Measurements from ENCODE around the gene MED1.

DNA sequence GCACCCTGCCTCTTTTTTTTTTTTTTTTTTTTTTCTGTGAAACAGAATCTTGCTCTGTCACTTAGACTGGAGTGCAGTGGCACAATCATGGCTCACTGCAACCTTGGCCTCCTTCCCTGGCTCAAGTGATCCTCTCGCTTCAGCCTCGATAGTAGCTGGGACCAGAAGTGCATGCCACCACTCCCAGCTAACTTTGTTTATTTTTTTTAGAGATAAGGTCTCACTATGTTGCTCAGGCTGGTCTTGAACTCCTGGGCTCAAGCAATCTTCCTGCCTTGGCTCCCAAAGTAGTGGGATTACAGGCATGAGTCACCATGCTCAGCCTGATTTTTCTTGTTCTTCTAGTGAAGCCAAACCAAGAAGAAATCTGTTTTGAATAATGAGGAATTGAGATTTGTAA is 35.2 kb upstream of the MED1 start:
- TF ChIP-seq POLR2A (IDR thresholded peaks at IDR 0.05; ENCODE audit: low read depth, low read length) = no peak
- TF ChIP-seq, protein P1, sequence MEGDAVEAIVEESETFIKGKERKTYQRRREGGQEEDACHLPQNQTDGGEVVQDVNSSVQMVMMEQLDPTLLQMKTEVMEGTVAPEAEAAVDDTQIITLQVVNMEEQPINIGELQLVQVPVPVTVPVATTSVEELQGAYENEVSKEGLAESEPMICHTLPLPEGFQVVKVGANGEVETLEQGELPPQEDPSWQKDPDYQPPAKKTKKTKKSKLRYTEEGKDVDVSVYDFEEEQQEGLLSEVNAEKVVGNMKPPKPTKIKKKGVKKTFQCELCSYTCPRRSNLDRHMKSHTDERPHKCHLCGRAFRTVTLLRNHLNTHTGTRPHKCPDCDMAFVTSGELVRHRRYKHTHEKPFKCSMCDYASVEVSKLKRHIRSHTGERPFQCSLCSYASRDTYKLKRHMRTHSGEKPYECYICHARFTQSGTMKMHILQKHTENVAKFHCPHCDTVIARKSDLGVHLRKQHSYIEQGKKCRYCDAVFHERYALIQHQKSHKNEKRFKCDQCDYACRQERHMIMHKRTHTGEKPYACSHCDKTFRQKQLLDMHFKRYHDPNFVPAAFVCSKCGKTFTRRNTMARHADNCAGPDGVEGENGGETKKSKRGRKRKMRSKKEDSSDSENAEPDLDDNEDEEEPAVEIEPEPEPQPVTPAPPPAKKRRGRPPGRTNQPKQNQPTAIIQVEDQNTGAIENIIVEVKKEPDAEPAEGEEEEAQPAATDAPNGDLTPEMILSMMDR (conservative IDR thresholded peaks at IDR 0.05; ENCODE audit: low read depth, low read length) = no peak
- no peak for TF ChIP-seq RFX5 (IDR thresholded peaks at IDR 0.05; ENCODE audit: low read depth, low read length)
- TF ChIP-seq RAD21 (IDR thresholded peaks at IDR 0.05; ENCODE audit: low read length) = no peak
- peak; percentile 48; the same call in 1 of the 2 replicates for TF ChIP-seq FOS (IDR thresholded peaks at IDR 0.05; ENCODE audit: low read depth, low read length)
- TF ChIP-seq SMC3 (IDR thresholded peaks at IDR 0.05; ENCODE audit: low read depth, low read length) = no peak
- TF ChIP-seq MAZ (IDR thresholded peaks at IDR 0.05; ENCODE audit: borderline replicate concordance, low read depth, low read length) = no peak
- no peak for TF ChIP-seq CEBPB (IDR thresholded peaks at IDR 0.05; ENCODE audit: low read depth, low read length)
- no peak for TF ChIP-seq MAFK (IDR thresholded peaks at IDR 0.05; ENCODE audit: low read depth, low read length)
- no peak for TF ChIP-seq CHD1 (IDR thresholded peaks at IDR 0.05; ENCODE audit: low read depth, low read length)
- no peak for TF ChIP-seq BHLHE40 (IDR thresholded peaks at IDR 0.05; ENCODE audit: low read depth, low read length)
- TF ChIP-seq RCOR1 (IDR thresholded peaks at IDR 0.05; ENCODE audit: insufficient replicate concordance, low read length) = peak; percentile 28
